ENCODE results near the gene DIP2B.

The DIP2B gene

DNA sequence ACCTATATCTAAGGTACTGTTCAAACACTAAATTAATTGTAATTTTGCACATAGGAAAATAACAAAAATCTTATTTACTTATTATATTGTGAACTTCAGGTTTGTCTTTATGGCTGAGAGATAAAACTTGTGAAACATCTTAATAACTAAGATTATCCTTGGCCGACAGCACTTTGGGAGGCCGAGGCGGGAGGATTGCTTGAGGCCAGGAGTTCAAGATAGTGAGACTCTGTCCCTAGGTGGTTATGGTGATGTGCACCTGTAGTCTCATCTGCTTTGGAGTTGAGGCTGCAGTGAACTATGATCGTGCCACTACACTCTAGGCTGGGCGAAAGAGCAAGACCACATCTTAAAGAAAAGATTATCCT is 22.6 kb downstream of the DIP2B start:
- no peak overlapping the region for H3K9ac ChIP-seq (ENCODE audit: low read length)
- no peak overlapping the region for H2AFZ ChIP-seq (ENCODE audit: low read depth, low read length, severe bottlenecking)
- peaks cover 8% of the 10 kb centered on the region; the same call in 1 of the 2 replicates for H3K79me2 ChIP-seq (ENCODE audit: insufficient read depth, low read length)
- H3K9me2 ChIP-seq (replicated peaks; ENCODE audit: insufficient read depth, low read length): no peaks in the 10 kb centered on the region
- no peaks in the 10 kb centered on the region for H3K27me3 ChIP-seq (ENCODE audit: low read length)
- no peak overlapping the region for H3K4me3 ChIP-seq (ENCODE audit: insufficient read depth, low read length, poor library complexity, severe bottlenecking)
- H3K27ac ChIP-seq (ENCODE audit: low read depth, low read length): no peak overlapping the region
- no peaks in the 10 kb centered on the region for H3K9me3 ChIP-seq (ENCODE audit: insufficient read depth, low read length)
- no peak overlapping the region for H3K4me2 ChIP-seq (ENCODE audit: low read depth, low read length, poor library complexity, severe bottlenecking)
- no peaks in the 10 kb centered on the region for H3F3A ChIP-seq (ENCODE audit: insufficient read depth)
- no peak for TF ChIP-seq EZH2phosphoT487 (conservative IDR thresholded peaks at IDR 0.05; ENCODE audit: low read length)
- TF ChIP-seq, protein P1, sequence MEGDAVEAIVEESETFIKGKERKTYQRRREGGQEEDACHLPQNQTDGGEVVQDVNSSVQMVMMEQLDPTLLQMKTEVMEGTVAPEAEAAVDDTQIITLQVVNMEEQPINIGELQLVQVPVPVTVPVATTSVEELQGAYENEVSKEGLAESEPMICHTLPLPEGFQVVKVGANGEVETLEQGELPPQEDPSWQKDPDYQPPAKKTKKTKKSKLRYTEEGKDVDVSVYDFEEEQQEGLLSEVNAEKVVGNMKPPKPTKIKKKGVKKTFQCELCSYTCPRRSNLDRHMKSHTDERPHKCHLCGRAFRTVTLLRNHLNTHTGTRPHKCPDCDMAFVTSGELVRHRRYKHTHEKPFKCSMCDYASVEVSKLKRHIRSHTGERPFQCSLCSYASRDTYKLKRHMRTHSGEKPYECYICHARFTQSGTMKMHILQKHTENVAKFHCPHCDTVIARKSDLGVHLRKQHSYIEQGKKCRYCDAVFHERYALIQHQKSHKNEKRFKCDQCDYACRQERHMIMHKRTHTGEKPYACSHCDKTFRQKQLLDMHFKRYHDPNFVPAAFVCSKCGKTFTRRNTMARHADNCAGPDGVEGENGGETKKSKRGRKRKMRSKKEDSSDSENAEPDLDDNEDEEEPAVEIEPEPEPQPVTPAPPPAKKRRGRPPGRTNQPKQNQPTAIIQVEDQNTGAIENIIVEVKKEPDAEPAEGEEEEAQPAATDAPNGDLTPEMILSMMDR (IDR thresholded peaks at IDR 0.05; ENCODE audit: insufficient read depth, low read length, poor library complexity, severe bottlenecking): no peak
- H3K36me3 ChIP-seq (ENCODE audit: low read length): no peaks in the 10 kb centered on the region
- no peaks in the 10 kb centered on the region for H4K20me1 ChIP-seq (ENCODE audit: low read depth, low read length)

DNA sequence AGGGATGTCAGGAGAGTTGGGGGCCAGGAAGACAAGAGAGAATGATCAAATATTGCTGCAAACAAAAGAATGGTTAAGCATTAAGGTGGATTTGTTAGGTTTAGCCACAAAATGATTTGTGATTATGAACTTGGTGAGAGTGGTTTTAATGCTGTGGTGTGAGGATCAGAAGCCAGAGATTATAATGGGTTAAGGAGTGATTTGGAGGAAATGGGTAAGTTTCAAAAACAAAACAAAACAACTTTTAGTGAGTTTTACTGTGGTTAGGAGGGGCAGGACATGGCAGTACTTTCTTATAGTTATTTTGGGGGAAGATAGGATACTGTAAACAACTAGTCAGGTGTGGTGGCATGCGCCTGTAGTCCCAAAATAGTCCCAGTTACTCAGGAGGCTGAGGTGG is 24.0 kb downstream of the DIP2B start:
- no peak overlapping the region for H3K27ac ChIP-seq (ENCODE audit: low read depth, low read length)
- H3K79me2 ChIP-seq (ENCODE audit: insufficient read depth, low read length): peaks cover 3% of the 10 kb centered on the region; the same call in 1 of the 2 replicates
- H3K9me2 ChIP-seq (replicated peaks; ENCODE audit: insufficient read depth, low read length): no peaks in the 10 kb centered on the region
- H3K27me3 ChIP-seq (ENCODE audit: low read length): no peaks in the 10 kb centered on the region
- TF ChIP-seq, protein P1 (IDR thresholded peaks at IDR 0.05; ENCODE audit: insufficient read depth, low read length, poor library complexity, severe bottlenecking): no peak
- TF ChIP-seq EZH2phosphoT487 (conservative IDR thresholded peaks at IDR 0.05; ENCODE audit: low read length): no peak
- H2AFZ ChIP-seq (ENCODE audit: low read depth, low read length, severe bottlenecking): no peak overlapping the region
- H3K9me3 ChIP-seq (ENCODE audit: insufficient read depth, low read length): no peaks in the 10 kb centered on the region
- H4K20me1 ChIP-seq (ENCODE audit: low read depth, low read length): no peaks in the 10 kb centered on the region
- no peaks in the 10 kb centered on the region for H3F3A ChIP-seq (ENCODE audit: insufficient read depth)
- H3K4me3 ChIP-seq (ENCODE audit: insufficient read depth, low read length, poor library complexity, severe bottlenecking): no peak overlapping the region
- H3K9ac ChIP-seq (ENCODE audit: low read length): no peak overlapping the region
- H3K36me3 ChIP-seq (ENCODE audit: low read length): no peaks in the 10 kb centered on the region
- no peak overlapping the region for H3K4me2 ChIP-seq (ENCODE audit: low read depth, low read length, poor library complexity, severe bottlenecking)

DNA sequence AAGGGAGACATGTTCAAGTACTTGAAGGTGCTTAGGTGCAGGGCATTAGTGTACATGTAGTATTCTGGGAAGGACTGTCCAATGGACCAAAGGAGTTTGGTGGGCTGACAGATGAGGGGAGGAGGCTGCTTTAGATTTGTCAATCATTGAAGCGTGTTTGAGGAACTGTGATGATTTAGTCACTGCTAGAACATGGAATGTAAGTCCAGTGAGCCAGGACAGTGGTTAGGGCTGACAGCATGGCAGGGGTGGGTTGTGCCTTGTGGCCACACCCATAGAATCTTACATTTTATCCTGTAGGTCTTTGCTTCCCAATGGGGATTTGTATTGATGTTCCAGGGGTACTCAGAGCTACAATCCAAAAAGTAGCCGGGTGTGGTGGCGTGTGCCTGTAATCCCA is 24.6 kb downstream of the DIP2B start:
- H3K4me3 ChIP-seq (ENCODE audit: insufficient read depth, low read length, poor library complexity, severe bottlenecking): no peak overlapping the region
- no peak overlapping the region for H3K27ac ChIP-seq (ENCODE audit: low read depth, low read length)
- no peak overlapping the region for H3K9ac ChIP-seq (ENCODE audit: low read length)
- H3F3A ChIP-seq (ENCODE audit: insufficient read depth): no peaks in the 10 kb centered on the region
- H4K20me1 ChIP-seq (ENCODE audit: low read depth, low read length): no peaks in the 10 kb centered on the region
- H3K36me3 ChIP-seq (ENCODE audit: low read length): no peaks in the 10 kb centered on the region
- no peaks in the 10 kb centered on the region for H3K27me3 ChIP-seq (ENCODE audit: low read length)
- H3K9me2 ChIP-seq (replicated peaks; ENCODE audit: insufficient read depth, low read length): no peaks in the 10 kb centered on the region
- TF ChIP-seq, protein P1 (IDR thresholded peaks at IDR 0.05; ENCODE audit: insufficient read depth, low read length, poor library complexity, severe bottlenecking): no peak
- H3K9me3 ChIP-seq (ENCODE audit: insufficient read depth, low read length): no peaks in the 10 kb centered on the region
- no peak overlapping the region for H2AFZ ChIP-seq (ENCODE audit: low read depth, low read length, severe bottlenecking)
- H3K79me2 ChIP-seq (ENCODE audit: insufficient read depth, low read length): peaks cover 4% of the 10 kb centered on the region; the same call in 1 of the 2 replicates
- no peak overlapping the region for H3K4me2 ChIP-seq (ENCODE audit: low read depth, low read length, poor library complexity, severe bottlenecking)

Measured in SU-DHL-6 (cell line).